Upper lobe of left lung (tissue), 4 donors: ENCODE measurements around the gene PYCR2.

Source experiments
- CTCF ChIP-seq, 6 experiments: fragments of 450-650 bp in 4 of 6; fragments of 200-600 bp in 2 of 6; sonication (generic) in 2 of 6; IDR thresholded peaks; one replicate each; pipeline ENCODE4 v1.5.1; 2016 to 2019; ENCODE audit warnings: antibody characterized with exemption in 6 of 6
- EP300 ChIP-seq, 4 donors: sonication (generic); formaldehyde crosslinking; IDR thresholded peaks; one replicate each; pipeline ENCODE4 v1.5.1; 2017; ENCODE audit warnings: antibody characterized with exemption in 4 of 4, control low read depth in 2 of 4
- POLR2A ChIP-seq, 4 donors: fragments of 450-650 bp; IDR thresholded peaks; one replicate each; pipeline ENCODE4 v1.5.1; 2016 to 2017; ENCODE audit warnings: antibody characterized with exemption in 4 of 4, mild to moderate bottlenecking in 2 of 4
- POLR2AphosphoS5 ChIP-seq, 2 donors: sonication (generic); formaldehyde crosslinking; IDR thresholded peaks; one replicate each; pipeline ENCODE4 v1.5.1; 2017; ENCODE audit warnings: antibody characterized with exemption in 2 of 2

- no peak for TF ChIP-seq CTCF (IDR thresholded peaks at IDR 0.05)
- TF ChIP-seq POLR2A (IDR thresholded peaks at IDR 0.05) = no peak
- TF ChIP-seq POLR2AphosphoS5 (IDR thresholded peaks at IDR 0.05) = no peak
- no peak for TF ChIP-seq EP300 (IDR thresholded peaks at IDR 0.05)
Observed at GRCh38 chr1:225888289-225888897, 35.7 kb downstream of the PYCR2 start.
